Measurements from ENCODE around the gene AADACL4. TPM values are rescaled to one million over a fixed set of nuclear protein-coding genes. Genes with fewer than 3 reads are reported as not detected.

Gene AADACL4
- total and polyA plus RNA-seq, 2 donors (not counting 1 experiment from before 2014, with no cell fraction given) = not detected

DNA sequence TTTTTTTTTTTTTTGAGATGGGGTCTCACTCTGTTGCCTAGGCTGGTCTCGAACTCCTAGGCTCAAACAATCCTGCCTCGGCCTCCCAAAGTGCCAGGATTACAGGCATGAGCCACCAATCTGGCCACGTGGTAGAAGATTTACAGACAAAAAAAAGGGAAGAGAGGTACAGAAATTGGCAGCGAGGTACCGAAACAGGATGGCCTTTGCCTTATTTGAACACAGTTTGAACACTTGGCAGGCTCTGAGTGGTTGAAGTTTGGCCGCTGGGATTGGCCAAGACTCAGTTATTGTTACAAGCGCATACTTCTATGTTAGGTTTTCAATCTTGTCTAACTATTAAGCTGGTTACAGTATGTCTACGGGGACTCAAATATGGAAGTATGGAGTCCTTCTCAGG is 6.2 kb upstream of the AADACL4 start:
- Histone ChIP-seq H3K27ac (ENCODE audit: low read length in 2 of 2) (no peak overlapping the region), H3K9me3 (ENCODE audit: control extremely low read depth in 1 of 3, control insufficient read depth in 2 of 3, insufficient read depth in 1 of 3, low read length in 2 of 3) (peaks cover 5 to 22% (median 20%) of the 10 kb centered on the region in 3 donors), H2AFZ (ENCODE audit: insufficient read depth, low read depth, low read length, poor library complexity, severe bottlenecking) (no peak overlapping the region), H3K4me2 (replicated peaks; ENCODE audit: low read depth, low read length, poor library complexity, severe bottlenecking) (no peak overlapping the region), H3K27me3 (replicated peaks in 1 of 4; ENCODE audit: control extremely low read depth in 1 of 4, control insufficient read depth in 3 of 4, insufficient read depth in 4 of 4, low read length in 3 of 4) (peaks cover 0 to 7% (median 0%) of the 10 kb centered on the region in 4 experiments), H3K4me3 (ENCODE audit: control extremely low read depth in 1 of 5, extremely low read depth in 1 of 5, insufficient read depth in 1 of 5, low read depth in 2 of 5, low read length in 4 of 5) (no peak overlapping the region), H3K36me3 (replicated peaks in 1 of 2; ENCODE audit: control extremely low read depth in 1 of 2, control insufficient read depth in 1 of 2, extremely low read depth in 1 of 2, insufficient read depth in 2 of 2, low read length in 1 of 2) (no peaks in the 10 kb centered on the region), H3K9ac (ENCODE audit: low read length) (no peak overlapping the region), H4K20me1 (ENCODE audit: control insufficient read depth, insufficient read depth, low read length, poor library complexity, severe bottlenecking) (no peaks in the 10 kb centered on the region), H3K4me1 (ENCODE audit: control insufficient read depth in 2 of 2, insufficient read depth in 2 of 2, low read length in 2 of 2) (no peaks in the 10 kb centered on the region), H3K79me2 (ENCODE audit: control insufficient read depth, insufficient read depth, low read length) (no peaks in the 10 kb centered on the region)
- WGBS (ENCODE audit: insufficient coverage) = 90% methylated on average over 5 of the region's 8 CpGs
- Mint-ChIP-seq H3K27me3 (peaks cover 7% of the 10 kb centered on the region), H3K9me3 (ENCODE audit: insufficient read depth) (peaks cover 4% of the 10 kb centered on the region), H3K4me3 (no peak overlapping the region), H3K27ac (no peak overlapping the region), H3K4me1 (no peaks in the 10 kb centered on the region)
- DNase-seq (no peak), ATAC-seq (ENCODE audit: low read depth) (no peak)
- ChIA-PET CTCF (interaction anchor here (0.9 kb wide), 1 partner anchor 26 kb away, joined by 3 read pairs; no protein-coding TSS in a partner anchor), POLR2A (no interaction called here)
- no peak for TF ChIP-seq CTCF (IDR thresholded peaks at IDR 0.05)
- no peak for TF ChIP-seq EZH2 (IDR thresholded peaks at IDR 0.05; ENCODE audit: borderline replicate concordance, insufficient read depth, low read depth, low read length, poor library complexity, severe bottlenecking)
- intact Hi-C loops (cut with micrococcal nuclease) = no loop called here

GRCh38 chr1:12640237-12640957 is 3.5 kb upstream of the AADACL4 start:
- Mint-ChIP-seq H3K4me1 (no peaks in the 10 kb centered on the region), H3K4me3 (no peak overlapping the region), H3K27me3 (no peaks in the 10 kb centered on the region), H3K27ac (no peak overlapping the region), H3K9me3 (ENCODE audit: insufficient read depth) (peaks cover 4% of the 10 kb centered on the region)
- WGBS (ENCODE audit: insufficient coverage) = 95% methylated on average over 5 of the region's 7 CpGs
- intact Hi-C loops (cut with micrococcal nuclease) = no loop called here
- Histone ChIP-seq H3K27me3 (replicated peaks in 1 of 4; ENCODE audit: control extremely low read depth in 1 of 4, control insufficient read depth in 3 of 4, insufficient read depth in 4 of 4, low read length in 3 of 4) (peaks cover 0 to 7% (median 0%) of the 10 kb centered on the region in 4 experiments), H4K20me1 (ENCODE audit: control insufficient read depth, insufficient read depth, low read length, poor library complexity, severe bottlenecking) (no peaks in the 10 kb centered on the region), H3K4me1 (ENCODE audit: control insufficient read depth in 2 of 2, insufficient read depth in 2 of 2, low read length in 2 of 2) (no peaks in the 10 kb centered on the region), H3K9ac (ENCODE audit: low read length) (no peak overlapping the region), H3K27ac (ENCODE audit: low read length in 2 of 2) (no peak overlapping the region), H3K9me3 (ENCODE audit: control extremely low read depth in 1 of 3, control insufficient read depth in 2 of 3, insufficient read depth in 1 of 3, low read length in 2 of 3) (peaks cover 5 to 22% (median 20%) of the 10 kb centered on the region in 3 donors), H3K4me2 (replicated peaks; ENCODE audit: low read depth, low read length, poor library complexity, severe bottlenecking) (no peak overlapping the region), H3K4me3 (ENCODE audit: control extremely low read depth in 1 of 5, extremely low read depth in 1 of 5, insufficient read depth in 1 of 5, low read depth in 2 of 5, low read length in 4 of 5) (no peak overlapping the region), H3K79me2 (ENCODE audit: control insufficient read depth, insufficient read depth, low read length) (no peaks in the 10 kb centered on the region), H3K36me3 (replicated peaks in 1 of 2; ENCODE audit: control extremely low read depth in 1 of 2, control insufficient read depth in 1 of 2, extremely low read depth in 1 of 2, insufficient read depth in 2 of 2, low read length in 1 of 2) (no peaks in the 10 kb centered on the region), H2AFZ (ENCODE audit: insufficient read depth, low read depth, low read length, poor library complexity, severe bottlenecking) (no peak overlapping the region)
- CTCF ChIA-PET = interaction anchor here (2.6 kb wide), 1 partner anchor 17 kb away, joined by 14 read pairs; no protein-coding TSS in a partner anchor
- no peak for ATAC-seq (ENCODE audit: low read depth)
- TF ChIP-seq CTCF (IDR thresholded peaks at IDR 0.05) (no peak), EZH2 (IDR thresholded peaks at IDR 0.05; ENCODE audit: borderline replicate concordance, insufficient read depth, low read depth, low read length, poor library complexity, severe bottlenecking) (no peak)
- POLR2A ChIA-PET = no interaction called here
- DNase-seq = no peak

All from B cell (primary cell).